HG02981 (cell line): Measurements from ENCODE around the gene DNAJC11.

ENCODE experiments used
- ATAC-seq: cut with Tn5 transposase; IDR thresholded peaks from one replicate; pipeline ENCODE4 v1.9.1; 2021; ENCODE audit warnings: mild to moderate bottlenecking, moderate library complexity; ENCODE audit not compliant: unreplicated experiment

Gene DNAJC11

GRCh38 chr1:6627031-6627430 lies 74.6 kb downstream of the DNAJC11 start:
- ATAC-seq, result no peak

GRCh38 chr1:6625584-6626149 lies 75.9 kb downstream of the DNAJC11 start:
- ATAC-seq, result peak; percentile 25

GRCh38 chr1:6624710-6625583 lies 76.7 kb downstream of the DNAJC11 start, which contains the start of gene THAP3:
THAP3 (plus strand) TSS chr1:6624868; CDS start chr1:6625219, 351 bp downstream.
- ATAC-seq, result peak; percentile 77

GRCh38 chr1:6623269-6623965 lies 78.2 kb downstream of the DNAJC11 start:
- ATAC-seq, result no peak

GRCh38 chr1:6622396-6623152 lies 79.0 kb downstream of the DNAJC11 start:
- no peak for ATAC-seq

- ATAC-seq, result no peak
Measured at GRCh38 chr1:6621429-6622391, 79.9 kb downstream of the DNAJC11 start.

- no peak for ATAC-seq
Measured at GRCh38 chr1:6619045-6619444, 82.6 kb downstream of the DNAJC11 start.

GRCh38 chr1:6614929-6615785 lies 86.5 kb downstream of the DNAJC11 start:
- no peak for ATAC-seq

- ATAC-seq, result peak; percentile 1
Measured at GRCh38 chr1:6614019-6614928, 87.3 kb downstream of the DNAJC11 start.

GRCh38 chr1:6613361-6614018 lies 88.1 kb downstream of the DNAJC11 start, which contains the start of gene PHF13:
PHF13 (plus strand) TSS chr1:6613731; CDS start chr1:6614067, 336 bp downstream.
- peak; percentile 91 for ATAC-seq

GRCh38 chr1:6612641-6613360 lies 88.8 kb downstream of the DNAJC11 start:
- peak; percentile 29 for ATAC-seq

- ATAC-seq, result no peak
Measured at GRCh38 chr1:6603915-6604558, 97.6 kb downstream of the DNAJC11 start.

GRCh38 chr1:6603238-6603914 lies 98.2 kb downstream of the DNAJC11 start:
- ATAC-seq, result peak; percentile 30

- peak; percentile 47 for ATAC-seq
Measured at GRCh38 chr1:6602669-6603237, 98.9 kb downstream of the DNAJC11 start, which contains the start of gene KLHL21. KLHL21 (minus strand) TSS chr1:6602869; CDS start chr1:6602817, 52 bp downstream.
